ENCODE results near the gene BLCAP. TPM values are rescaled to one million over a fixed set of nuclear protein-coding genes. Genes with fewer than 3 reads are reported as not detected.

The BLCAP gene
- total RNA-seq, 6 experiments from 2014 or later: 32.7 to 75.5 (median 47.8) TPM

DNA sequence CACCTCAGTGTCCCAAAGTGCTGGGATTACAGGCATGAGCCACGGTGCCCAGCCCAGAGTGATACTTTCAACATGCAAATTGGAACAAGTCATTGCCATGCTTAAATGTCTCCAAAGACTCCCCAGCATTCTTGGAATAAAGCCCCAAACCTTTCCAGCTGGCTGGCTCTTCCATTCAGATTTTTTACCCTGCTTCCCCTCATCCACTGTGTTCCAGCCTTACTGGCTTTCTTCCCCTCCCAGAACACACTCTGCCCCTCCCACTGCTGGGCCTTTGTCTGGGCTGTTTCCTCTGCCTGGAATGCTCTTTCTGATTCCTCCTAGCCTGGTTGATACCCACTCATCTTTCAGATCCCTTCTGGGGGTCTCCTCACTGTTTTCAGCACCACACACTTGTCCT, 46.8 kb downstream of the BLCAP start:
- TF ChIP-seq, protein P1, sequence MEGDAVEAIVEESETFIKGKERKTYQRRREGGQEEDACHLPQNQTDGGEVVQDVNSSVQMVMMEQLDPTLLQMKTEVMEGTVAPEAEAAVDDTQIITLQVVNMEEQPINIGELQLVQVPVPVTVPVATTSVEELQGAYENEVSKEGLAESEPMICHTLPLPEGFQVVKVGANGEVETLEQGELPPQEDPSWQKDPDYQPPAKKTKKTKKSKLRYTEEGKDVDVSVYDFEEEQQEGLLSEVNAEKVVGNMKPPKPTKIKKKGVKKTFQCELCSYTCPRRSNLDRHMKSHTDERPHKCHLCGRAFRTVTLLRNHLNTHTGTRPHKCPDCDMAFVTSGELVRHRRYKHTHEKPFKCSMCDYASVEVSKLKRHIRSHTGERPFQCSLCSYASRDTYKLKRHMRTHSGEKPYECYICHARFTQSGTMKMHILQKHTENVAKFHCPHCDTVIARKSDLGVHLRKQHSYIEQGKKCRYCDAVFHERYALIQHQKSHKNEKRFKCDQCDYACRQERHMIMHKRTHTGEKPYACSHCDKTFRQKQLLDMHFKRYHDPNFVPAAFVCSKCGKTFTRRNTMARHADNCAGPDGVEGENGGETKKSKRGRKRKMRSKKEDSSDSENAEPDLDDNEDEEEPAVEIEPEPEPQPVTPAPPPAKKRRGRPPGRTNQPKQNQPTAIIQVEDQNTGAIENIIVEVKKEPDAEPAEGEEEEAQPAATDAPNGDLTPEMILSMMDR (IDR thresholded peaks at IDR 0.05): no peak
- no peak for TF ChIP-seq POLR2A (IDR thresholded peaks at IDR 0.05)
- WGBS (ENCODE audit: insufficient coverage, low coverage, low lambda C conversion rate, missing lambda C conversion rate): 100% methylated on average over 1 of the region's 1 CpG
- Histone ChIP-seq H3K27ac (no peak overlapping the region), H3K4me3 (no peak overlapping the region), H3K27me3 (no peaks in the 10 kb centered on the region), H3K9me3 (no peaks in the 10 kb centered on the region), H3K36me3 (no peaks in the 10 kb centered on the region), H3K4me1 (no peaks in the 10 kb centered on the region)
- intact Hi-C loops (cut with DNase I): no loop called here
- DNase-seq (no peak), ATAC-seq (no peak)

DNA sequence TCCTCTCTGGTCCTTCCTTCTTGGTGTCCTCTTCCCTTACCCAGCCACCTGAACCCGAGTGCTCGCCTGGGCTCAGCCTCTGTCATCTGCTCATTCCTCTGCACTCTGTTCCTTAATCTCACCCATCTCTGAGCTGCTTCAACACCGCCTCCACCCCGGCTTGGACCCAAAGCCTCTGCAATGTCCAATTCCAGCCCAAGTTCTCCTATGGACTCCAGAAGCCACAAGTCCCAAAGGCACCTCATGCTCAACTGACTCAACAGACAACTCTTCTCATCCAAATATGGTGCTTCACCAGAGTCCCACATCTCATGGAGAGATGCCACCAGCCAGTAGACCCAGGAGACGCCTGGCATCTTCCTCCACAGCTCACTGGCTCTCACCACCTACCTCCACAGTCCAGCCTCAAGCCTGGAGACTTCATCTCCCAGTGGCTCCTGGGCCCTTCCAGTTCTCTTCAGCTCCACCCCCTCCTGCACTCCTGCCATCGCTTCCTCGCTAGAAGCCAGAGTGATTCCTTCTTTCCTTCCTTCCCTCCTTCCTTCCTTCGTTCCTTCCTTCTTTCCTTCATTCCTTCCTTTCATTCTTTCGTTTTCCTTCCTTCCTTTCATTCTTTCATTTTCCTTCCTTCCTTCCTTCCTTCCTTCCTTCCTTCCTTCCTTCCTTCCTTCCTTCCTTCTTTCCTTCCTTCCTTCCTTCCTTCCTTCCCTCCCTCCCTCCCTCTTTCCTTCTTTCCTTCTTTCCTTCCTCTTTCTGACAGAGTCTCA, 47.6 kb downstream of the BLCAP start:
- TF ChIP-seq POLR2A (IDR thresholded peaks at IDR 0.05): no peak
- TF ChIP-seq, protein P1 (IDR thresholded peaks at IDR 0.05): no peak
- ATAC-seq: no peak
- 75% methylated on average over 9 of the region's 9 CpGs for whole genome bisulfite sequencing (ENCODE audit: insufficient coverage, low coverage, low lambda C conversion rate, missing lambda C conversion rate)
- Histone ChIP-seq H3K36me3 (no peaks in the 10 kb centered on the region), H3K4me3 (no peak overlapping the region), H3K4me1 (no peaks in the 10 kb centered on the region), H3K9me3 (no peaks in the 10 kb centered on the region), H3K27ac (no peak overlapping the region), H3K27me3 (no peaks in the 10 kb centered on the region)
- intact Hi-C loops (cut with DNase I): no loop called here
- no peak for DNase-seq

DNA sequence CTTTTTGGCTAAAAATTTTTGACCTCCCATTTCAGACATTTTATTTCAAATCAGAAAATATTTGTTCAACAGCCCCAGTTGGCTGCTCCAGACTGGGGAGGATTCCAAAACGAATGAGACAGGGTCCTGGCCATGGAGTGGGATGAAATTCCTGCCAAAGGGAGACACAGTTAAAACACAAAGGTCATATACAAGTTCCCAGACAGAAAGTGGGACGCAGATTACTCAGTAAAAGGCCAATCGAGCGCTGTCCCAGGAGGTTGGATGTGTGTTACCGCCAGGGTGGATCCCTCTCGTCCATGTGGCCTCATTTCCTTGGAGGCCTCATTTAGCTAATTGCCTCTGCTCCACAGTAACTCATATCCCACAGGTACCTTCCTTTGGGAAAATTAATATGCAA, 48.4 kb downstream of the BLCAP start:
- Histone ChIP-seq H3K27ac (no peak overlapping the region), H3K27me3 (no peaks in the 10 kb centered on the region), H3K9me3 (no peaks in the 10 kb centered on the region), H3K36me3 (no peaks in the 10 kb centered on the region), H3K4me1 (no peaks in the 10 kb centered on the region), H3K4me3 (no peak overlapping the region)
- ATAC-seq: no peak
- DNase-seq: no peak
- 47% methylated on average over 4 of the region's 6 CpGs for WGBS (ENCODE audit: insufficient coverage, low coverage, low lambda C conversion rate, missing lambda C conversion rate)
- no peak for TF ChIP-seq POLR2A (IDR thresholded peaks at IDR 0.05)
- TF ChIP-seq, protein P1 (IDR thresholded peaks at IDR 0.05): no peak
- intact Hi-C loops (cut with DNase I): no loop called here

DNA sequence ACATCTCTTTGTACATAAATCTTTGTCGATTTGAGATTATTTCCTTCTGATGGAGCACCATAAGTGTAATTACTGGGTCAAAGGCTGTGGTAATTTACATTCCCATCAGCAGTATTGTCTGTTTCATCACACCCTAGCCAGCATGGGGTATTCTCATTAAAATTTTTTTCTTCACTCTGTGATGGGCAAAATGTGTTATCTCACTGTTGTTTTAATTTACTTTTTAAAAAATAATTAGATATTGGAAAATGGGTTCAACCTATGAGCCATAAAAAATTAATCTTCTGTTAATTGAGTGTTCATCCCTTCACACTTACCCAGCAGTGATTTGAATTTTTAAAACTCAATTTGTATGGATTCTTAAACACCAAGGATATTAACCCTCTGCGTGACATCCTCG, 50.6 kb downstream of the BLCAP start:
- Histone ChIP-seq H3K27me3 (no peaks in the 10 kb centered on the region), H3K36me3 (no peaks in the 10 kb centered on the region), H3K4me3 (no peak overlapping the region), H3K9me3 (no peaks in the 10 kb centered on the region), H3K4me1 (no peaks in the 10 kb centered on the region), H3K27ac (no peak overlapping the region)
- no peak for DNase-seq
- intact Hi-C loops (cut with DNase I): no loop called here
- TF ChIP-seq, protein P1 (IDR thresholded peaks at IDR 0.05): no peak
- no peak for TF ChIP-seq POLR2A (IDR thresholded peaks at IDR 0.05)
- no peak for ATAC-seq
- 44% methylated on average over 3 of the region's 3 CpGs for WGBS (ENCODE audit: insufficient coverage, low coverage, low lambda C conversion rate, missing lambda C conversion rate)

Data from right lobe of liver (tissue), 6 donors.